HG03342 (cell line): ENCODE results near the gene CIDEB.
"Not testable (repeated sequence)": the region's sequence is repeated elsewhere in the genome, so short reads cannot be mapped to it uniquely, and the experiment has no call there.

Experiments
- ATAC-seq: cut with Tn5 transposase; IDR thresholded peaks from one replicate; pipeline ENCODE4 v1.9.1; 2021; ENCODE audit warnings: mild to moderate bottlenecking, moderate library complexity; ENCODE audit not compliant: unreplicated experiment

Gene CIDEB

DNA sequence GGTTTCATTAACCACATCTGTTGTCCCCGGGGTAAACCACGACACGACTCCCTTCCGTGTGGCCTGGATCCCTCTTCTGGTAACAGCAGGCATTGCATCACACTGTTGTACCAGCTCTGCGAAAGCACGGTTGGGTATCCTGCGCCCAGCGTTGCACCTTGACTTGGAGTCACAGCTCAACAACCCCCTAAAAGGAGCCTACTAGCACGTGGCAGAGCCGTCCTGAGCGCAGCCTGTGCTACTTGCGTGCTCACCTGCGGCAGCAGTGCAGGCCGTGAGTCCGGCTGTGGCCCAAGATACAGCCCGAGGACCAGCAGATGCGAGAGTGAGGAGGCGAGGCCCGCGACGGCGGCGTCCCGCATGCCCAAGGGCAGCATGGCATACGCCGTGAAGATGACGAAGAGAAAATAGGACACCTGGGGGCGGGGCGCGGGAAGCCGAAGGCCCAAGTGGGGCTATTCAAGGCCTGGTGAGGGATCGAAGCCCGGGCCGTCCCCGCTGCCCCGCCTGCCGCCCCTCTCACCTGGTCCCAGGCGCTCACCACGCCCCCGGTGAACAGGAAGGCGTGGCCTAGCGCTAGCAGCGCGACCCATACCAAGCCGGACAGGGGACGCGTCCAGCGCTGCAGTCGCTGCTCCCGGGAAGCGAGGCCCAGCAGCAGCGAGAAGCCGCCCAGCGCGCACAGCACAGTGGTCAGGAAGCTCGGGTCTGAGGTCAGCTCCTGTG lies 24.7 kb upstream of the CIDEB start:
- peak; percentile 73 for ATAC-seq

DNA sequence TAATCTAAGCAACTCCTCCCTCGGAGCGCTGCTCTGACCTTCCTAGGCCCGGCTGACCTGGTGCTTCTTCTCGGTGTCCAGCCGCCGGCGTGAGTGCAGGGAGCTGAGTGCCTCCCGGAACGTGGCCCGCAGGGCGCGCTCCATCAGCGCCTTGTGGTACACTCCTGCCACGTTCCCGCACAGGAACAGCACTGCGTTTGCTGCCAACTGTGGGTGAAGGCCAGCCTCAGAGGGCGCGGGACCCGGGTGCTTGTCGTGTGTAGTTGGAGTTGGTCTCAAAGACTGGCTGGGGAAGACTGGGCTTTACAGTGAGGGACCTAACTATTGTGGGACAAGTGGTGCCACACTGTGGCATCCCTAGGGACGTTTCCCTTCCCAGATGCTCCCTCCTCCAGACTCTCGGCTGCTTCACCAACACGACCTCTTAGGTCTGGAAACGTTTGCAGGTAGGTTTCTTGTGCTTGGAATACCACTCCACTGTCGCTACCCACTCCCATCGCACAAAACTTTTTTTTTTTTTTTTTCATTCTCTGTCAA lies 24.0 kb upstream of the CIDEB start:
- ATAC-seq: peak; percentile 4

- no peak for ATAC-seq
Measured at GRCh38 chr14:24330973-24331674, 23.3 kb upstream of the CIDEB start.

DNA sequence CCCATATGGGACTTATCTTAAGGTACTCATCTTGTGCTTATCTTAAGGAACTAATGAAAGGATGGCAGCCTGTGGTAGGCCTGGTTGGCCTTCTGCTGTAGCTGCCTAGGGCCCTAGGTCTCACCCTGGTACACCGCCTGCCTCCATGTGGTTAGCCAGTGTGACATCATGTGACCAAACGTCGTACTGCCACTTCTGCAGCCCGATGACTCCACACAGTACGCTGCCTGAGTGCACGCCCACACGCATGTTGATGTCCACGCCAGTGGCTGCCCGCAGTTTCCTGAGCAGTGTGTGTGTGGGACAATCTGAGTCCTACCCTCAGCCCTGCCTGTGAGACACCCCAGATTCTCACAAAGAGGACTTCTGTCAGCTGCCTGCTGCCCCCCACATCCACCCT lies 22.0 kb upstream of the CIDEB start:
- no peak for ATAC-seq

DNA sequence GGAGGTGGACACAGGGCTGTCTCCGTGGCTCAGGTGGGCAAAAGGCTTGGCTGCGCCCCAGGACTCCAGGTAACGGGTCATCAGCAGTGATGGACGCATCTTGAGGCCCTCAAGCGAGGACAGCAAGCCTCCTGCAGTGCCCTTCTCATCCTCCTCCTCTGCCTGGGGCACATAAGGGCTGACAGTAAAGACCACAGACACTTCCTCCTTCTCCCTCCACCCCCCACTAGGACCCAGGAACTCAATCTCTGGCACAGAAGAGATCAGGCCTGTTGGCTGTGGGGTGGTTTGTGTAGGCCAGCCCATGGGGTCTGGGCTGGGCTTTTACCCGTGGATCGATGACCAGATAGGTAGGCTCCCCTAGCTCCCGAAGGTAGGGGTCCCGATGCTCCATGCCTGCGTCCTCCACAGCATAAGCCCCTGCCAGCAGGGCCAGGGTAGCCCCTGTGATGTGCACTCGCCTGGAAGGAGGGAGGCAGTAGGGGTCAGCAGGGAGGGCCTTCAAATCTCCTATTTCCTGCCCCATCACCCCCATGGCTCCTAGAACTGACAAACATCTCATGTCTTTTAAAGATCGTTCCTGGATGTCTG lies 21.4 kb upstream of the CIDEB start:
- no peak for ATAC-seq

DNA sequence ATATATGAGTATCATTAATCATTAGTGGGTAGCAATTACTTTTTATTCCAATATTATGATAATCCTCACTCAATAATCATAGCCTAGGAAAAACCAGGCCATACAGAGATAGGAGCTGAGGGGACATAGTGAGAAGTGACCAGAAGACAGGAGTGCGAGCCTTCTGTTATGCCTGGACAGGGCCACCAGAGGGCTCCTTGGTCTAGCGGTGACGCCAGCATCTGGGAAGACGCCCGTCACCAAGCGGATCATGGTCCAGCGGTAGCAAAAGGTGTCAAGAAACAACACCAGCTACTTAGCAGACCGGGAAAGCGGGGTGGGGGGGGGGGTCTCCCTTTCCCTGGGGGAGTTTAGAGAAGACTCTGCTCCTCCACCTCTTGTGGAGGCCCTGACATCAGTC lies 20.1 kb upstream of the CIDEB start:
- not testable (repeated sequence) for ATAC-seq

- ATAC-seq: no peak
Measured at GRCh38 chr14:24327303-24327702, 19.5 kb upstream of the CIDEB start.

DNA sequence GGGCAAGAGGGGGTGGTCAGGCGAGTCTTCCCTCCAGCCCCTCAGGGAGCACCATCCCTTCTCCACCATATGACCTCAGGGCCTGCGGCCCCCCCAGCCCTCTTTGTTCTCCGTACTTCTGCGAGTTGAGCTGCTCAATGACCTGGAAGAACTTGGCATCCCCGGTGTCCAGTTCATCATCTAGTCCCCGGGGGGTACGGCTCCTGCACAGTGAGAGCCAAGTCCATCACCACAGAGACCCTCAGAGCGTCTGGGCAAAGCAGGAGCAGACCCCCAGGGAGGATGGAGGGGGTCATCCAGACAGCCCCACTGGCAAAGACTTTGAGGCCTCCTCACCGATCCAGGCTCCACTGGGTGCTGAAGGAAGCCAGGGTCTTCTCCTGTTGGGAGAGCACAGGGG lies 18.2 kb upstream of the CIDEB start:
- ATAC-seq: no peak

DNA sequence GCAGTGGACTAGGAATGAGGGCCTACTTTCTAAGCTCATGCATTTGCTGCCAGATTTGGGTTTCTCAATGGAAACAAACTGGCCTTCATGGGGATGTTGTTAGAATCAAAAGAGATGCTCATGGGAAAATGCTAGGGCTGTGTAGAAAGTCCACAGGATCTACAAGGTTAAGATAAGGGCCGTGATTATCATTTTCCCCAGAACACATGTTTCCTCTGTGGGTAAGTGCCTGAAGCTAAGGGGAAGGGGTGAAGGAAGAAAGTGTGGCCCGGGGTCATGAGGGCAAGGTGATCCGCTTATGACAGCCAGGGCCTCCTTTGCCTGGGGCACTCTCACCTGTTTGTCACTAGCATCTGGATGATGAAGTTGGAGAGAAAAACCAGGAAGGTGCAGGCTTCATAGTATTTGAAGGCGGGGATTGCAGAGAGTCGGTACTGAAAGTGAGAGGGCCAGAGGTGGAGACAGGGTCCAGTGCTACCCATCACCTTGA lies 17.3 kb upstream of the CIDEB start:
- no peak for ATAC-seq

DNA sequence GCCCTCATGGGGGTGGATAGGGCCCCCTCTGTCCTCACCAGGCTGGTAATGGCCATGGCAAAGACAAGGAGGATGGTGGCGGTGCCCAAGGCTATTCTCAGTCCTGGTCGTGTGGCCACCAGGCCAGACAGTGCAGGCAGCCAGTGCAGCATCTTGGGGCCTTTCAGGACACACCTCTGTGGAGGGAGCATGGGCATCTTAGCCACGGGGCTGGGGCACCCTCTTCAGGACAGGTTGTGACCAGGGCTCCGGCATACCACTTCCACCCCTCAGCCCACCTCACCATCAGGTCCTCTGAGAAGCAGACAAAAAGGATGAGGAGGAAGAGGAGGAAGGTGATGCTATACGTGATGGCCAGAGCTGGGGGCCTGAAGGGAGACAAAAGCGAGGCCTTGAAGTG lies 16.2 kb upstream of the CIDEB start:
- ATAC-seq: no peak

GRCh38 chr14:24323341-24323740 lies 15.6 kb upstream of the CIDEB start:
- ATAC-seq: no peak

- ATAC-seq: no peak
Measured at GRCh38 chr14:24322672-24323071, 14.9 kb upstream of the CIDEB start.

GRCh38 chr14:24321212-24321975 lies 13.6 kb upstream of the CIDEB start:
- no peak for ATAC-seq

DNA sequence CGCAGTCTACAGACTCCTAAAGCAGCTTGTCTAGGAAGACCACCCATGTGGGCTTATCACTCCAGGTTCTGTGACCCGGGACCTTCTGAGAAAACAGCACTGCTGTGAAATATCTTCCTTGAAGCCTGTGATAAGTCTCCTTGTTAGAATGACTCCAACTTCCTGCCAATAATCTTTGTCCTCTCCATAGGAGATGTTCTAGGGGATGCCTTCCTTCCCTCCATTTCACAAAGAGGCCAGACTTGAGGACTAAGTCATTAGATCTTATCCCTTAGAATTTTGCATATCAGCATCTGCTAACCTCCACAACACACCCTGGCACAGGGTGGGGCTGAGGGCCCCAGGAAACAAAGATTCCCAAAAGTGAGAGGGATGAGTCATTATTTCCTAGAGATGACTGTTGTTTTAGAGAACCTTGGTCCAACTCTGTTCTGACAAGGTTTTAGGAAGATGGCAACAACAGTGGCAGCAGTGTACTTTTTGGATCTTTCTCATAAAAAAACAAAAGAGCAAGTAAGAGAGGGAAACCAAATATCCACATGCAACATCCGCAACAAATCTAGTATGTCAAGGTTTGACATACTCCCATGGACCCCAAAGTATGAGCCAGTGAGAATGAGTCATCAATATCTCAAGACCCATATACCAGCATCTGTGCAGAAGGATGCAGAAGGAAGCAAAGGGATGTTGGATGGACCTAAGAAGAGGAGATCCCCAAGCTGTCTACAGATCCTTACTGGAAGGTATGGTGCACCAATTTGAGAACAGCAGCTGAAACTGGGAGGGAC lies 9.6 kb upstream of the CIDEB start:
- no peak for ATAC-seq

DNA sequence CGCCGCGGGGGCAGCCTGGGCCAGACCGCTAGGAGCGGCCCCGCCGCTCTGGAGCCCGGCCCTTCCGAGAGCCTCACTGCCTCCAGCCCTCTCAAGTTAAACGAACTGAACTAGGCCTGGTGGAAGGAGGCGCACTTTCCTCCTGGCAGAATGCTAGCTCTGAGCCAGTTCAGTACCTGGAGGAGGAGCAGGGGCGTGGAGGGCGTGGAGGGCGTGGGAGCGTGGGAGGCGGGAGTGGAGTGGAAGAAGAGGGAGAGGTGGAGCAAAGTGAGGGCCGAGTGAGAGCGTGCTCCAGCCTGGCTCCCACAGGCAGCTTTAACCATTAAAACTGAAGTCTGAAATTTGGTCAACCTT lies 8.8 kb upstream of the CIDEB start:
- no peak for ATAC-seq

GRCh38 chr14:24315807-24316596 lies 8.2 kb upstream of the CIDEB start:
- no peak for ATAC-seq

DNA sequence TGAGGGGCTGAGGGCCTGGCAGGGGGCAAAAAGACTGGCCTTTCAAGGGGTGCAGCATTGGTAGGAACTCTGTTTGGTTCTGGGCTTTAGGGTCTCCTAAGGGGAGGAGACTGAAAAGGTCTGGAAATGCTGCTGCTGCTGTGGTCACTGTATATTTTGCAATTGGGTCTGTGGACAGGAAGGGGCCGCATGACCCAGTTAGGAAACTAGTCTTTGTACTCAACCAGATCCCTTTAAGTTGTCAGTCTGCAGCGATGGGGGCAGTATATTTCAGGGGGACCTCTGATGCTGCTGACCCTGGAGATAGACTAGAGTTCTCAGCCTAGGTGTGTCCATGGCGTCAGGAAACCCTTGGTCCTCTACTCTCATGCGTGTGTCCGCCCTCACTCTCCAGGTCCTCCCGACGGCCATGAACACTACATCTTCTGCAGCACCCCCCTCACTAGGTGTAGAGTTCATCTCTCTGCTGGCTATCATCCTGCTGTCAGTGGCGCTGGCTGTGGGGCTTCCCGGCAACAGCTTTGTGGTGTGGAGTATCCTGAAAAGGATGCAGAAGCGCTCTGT lies 7.5 kb upstream of the CIDEB start:
- no peak for ATAC-seq

GRCh38 chr14:24314377-24315193 lies 6.8 kb upstream of the CIDEB start:
- no peak for ATAC-seq
